ENCODE measurements around the gene ERAS.
"Not testable (repeated sequence)": the region's sequence is repeated elsewhere in the genome, so short reads cannot be mapped to it uniquely, and the experiment has no call there.

Gene ERAS

GRCh38 chrX:48800574-48801279 is 25.6 kb upstream of the ERAS start:
- DNase-seq, result no peak

DNA sequence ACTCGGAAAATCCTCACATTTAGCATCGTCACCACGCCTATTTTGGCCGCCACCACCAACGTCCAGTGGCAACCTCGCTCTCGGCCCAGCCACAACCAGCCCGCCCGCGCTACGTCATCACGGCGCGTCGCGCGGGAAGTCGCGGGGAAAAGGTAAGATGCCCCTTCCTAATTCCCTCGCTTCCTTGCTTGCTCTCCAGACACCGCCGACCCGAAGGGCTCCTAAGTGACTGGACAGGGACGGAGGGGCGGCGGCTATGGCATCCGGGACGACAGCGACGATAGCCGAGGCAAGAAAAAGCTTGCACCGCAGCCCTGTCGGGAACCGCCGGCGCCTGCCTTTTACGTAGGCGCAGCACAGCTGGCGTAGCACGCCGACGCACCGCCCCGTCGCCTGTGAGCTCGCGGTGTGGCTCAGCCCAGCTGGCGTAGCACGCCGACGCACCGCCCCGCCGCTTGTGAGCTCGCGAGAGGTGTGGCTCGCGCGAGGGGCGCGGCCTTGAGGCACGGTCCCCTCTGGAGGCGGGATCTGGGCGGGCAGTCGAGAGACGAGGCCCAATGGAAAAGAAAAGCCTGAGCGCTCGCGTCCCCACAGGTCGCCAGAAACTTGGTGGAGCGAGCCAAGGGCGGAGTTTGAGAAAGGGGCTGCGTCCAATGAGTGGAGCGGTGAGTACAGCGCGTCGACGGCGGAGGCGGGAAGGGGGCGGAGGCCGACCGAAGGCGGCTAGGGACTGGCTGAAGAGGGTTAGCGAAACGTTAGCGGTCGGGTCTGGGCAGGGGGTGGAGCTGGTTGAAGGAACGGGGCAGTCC is 24.8 kb upstream of the ERAS start, which contains the start of gene HDAC6:
Gene HDAC6 (plus strand): TSS at position 788 of the 809 bp plus-strand sequence. CDS start 626 bp downstream, outside the sequence.
- peak; percentile 95 for DNase-seq

DNA sequence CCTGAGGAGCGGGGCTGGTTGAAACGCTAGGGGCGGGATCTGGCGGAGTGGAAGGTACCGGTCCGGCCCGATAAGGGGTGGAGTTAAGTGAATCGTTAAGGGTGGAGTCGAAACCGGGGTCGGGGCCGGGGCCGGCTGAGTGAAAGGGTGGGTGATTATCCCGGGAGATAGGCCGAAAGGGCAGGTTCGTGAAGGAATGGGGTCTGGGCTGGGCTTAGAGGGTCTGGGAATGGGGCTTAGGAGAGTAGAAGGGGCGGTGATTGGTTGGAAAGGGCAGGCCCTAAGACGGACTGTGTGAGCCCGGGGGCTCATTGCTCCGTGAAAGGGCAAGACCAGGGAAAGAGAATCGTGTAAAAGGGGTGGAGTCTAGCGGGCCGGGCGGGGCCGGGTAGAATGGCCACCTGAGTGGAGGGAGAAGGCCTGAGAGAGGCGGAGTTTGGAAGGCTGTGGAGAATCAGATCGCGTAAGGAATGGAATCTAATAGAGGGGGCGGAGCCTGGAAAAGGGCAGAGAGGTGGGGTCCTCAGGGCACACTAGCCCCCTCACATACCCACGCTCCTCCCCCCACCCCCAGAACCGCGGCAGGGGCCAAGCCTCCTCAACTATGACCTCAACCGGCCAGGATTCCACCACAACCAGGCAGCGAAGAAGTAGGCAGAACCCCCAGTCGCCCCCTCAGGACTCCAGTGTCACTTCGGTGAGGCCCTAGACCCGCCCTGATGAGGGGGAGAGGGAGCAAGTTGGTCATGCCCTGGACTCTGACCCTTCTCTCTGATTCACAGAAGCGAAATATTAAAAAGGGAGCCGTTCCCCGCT is 24.0 kb upstream of the ERAS start:
- DNase-seq, result peak; percentile 69

- DNase-seq, result no peak
Observed at GRCh38 chrX:48802905-48803200, 23.5 kb upstream of the ERAS start.

DNA sequence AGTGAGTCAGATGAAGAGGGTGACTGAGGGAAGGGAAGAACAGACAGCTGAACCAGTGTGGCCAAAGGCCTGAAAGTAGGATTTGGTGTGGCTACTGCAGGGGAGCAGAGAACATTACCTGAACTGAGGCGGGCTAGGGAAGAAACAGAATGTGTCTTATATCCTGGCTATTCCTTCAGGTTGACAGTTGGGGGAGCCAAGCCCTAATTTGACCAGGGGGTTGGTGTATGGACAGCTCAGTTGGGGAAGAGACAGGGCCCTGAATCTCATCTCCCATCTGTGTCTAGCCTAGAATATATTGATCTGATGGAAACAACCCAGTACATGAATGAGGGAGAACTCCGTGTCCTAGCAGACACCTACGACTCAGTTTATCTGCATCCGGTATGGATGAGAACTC is 20.2 kb upstream of the ERAS start:
- no peak for DNase-seq

DNA sequence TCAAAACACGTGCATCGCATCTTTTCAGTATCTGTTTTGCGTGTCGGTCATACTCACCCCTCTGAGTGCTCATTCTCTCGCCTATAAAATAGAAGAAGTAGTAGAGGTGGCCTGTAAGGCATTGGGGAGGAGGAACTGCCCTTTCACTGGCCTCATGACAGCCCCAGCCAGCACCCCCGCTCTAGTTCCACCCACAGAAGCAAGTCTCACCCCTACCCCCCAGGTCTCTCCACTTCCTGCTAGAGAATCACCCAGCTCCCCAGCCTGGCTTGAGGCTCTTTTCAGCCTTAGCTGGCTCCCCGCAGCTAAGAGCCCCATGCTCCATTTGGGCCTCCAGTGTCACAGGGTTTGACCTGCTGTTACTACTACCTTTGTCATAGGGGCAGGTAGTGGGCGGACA is 12.7 kb upstream of the ERAS start:
- DNase-seq, result no peak

GRCh38 chrX:48814722-48815121 is 11.6 kb upstream of the ERAS start:
- DNase-seq, result no peak

GRCh38 chrX:48815266-48815665 is 11.0 kb upstream of the ERAS start:
- no peak for DNase-seq

DNA sequence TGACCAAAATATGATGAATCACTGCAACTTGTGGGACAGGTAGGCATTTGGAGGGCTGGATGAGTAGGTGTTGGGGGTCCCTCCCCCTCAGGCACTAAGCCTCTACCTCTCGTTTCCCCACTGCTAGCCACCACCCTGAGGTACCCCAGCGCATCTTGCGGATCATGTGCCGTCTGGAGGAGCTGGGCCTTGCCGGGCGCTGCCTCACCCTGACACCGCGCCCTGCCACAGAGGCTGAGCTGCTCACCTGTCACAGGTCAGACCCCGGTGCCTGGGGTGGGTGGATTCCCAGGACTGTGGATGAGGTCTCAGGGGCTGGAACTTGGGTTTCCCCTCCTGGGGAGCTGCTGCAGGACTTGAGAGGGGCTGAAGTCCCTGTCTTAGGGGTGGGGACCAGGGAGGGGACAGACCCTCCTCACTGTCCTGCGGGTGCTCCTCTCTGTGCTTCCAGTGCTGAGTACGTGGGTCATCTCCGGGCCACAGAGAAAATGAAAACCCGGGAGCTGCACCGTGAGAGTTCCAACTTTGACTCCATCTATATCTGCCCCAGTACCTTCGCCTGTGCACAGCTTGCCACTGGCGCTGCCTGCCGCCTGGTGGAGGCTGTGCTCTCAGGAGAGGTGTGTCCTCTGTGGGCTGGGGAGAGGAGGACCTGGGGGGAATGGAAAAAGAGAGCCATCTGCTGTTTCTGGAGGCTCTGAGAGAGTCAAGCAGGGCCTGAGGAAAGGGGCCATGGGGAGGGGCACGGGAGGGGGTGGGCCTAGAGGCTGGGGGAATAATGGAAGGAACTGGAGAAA is 10.1 kb upstream of the ERAS start:
- DNase-seq, result no peak

- DNase-seq, result no peak
Observed at GRCh38 chrX:48818098-48818497, 8.2 kb upstream of the ERAS start.

DNA sequence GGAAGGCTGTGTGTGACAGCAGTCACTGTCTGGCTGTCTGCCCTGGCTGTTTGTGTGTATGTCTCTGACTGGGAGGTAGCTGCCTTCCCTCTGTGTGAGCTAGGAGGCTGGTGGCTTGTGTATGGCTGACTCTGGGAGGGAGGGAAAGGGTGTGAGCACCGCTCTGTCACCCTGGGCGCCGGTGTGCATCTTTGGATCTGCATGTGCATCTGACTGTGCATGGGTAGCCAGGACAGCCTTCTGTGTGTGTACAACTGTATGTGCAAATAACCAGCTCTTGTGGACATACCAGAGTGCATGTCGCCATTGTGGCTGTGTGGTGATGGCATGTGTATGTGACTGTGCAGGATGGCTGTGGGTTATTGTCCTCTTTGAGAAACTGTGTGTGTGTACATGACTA is 7.4 kb upstream of the ERAS start:
- DNase-seq, result no peak

DNA sequence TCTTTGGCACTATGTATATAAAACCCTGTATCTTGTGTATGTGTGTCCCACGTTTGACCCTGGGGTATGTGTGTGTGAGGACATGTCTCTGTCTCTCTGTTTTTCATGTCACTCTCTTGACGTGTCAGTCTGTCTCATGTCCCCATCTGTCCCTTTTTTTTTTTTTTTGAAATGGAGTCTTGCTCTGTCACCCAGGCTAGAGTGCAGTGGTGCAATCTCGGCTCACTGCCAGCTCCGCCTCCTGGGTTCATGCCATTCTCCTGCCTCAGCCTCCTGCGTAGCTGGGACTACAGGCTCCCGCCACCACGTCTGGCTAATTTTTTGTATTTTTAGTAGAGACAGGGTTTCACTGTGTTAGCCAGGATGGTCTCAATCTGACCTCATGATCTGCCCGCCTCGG is 6.9 kb upstream of the ERAS start:
- not testable (repeated sequence) for DNase-seq

- DNase-seq, result no peak
Observed at GRCh38 chrX:48823053-48823452, 3.3 kb upstream of the ERAS start.

DNA sequence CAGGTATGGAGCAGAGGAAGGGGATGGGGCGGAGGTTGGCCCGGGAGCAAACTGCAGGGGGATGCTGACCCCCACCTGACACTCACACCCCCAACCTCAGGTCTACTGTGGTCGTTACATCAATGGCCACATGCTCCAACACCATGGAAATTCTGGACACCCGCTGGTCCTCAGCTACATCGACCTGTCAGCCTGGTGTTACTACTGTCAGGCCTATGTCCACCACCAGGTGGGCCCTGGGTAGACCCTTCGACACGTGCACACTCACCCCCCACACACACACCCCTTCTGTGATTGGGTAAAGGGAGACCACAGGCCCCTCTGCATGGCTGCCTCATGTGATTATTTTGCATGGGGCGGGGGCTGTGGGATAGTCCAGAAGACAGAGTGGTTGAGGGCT is 2.2 kb upstream of the ERAS start:
- DNase-seq, result no peak

GRCh38 chrX:48826876-48827653 is 752 bp downstream of the ERAS start:
- DNase-seq, result no peak

- no peak for DNase-seq
Observed at GRCh38 chrX:48827654-48827968, 1.3 kb downstream of the ERAS start.

DNA sequence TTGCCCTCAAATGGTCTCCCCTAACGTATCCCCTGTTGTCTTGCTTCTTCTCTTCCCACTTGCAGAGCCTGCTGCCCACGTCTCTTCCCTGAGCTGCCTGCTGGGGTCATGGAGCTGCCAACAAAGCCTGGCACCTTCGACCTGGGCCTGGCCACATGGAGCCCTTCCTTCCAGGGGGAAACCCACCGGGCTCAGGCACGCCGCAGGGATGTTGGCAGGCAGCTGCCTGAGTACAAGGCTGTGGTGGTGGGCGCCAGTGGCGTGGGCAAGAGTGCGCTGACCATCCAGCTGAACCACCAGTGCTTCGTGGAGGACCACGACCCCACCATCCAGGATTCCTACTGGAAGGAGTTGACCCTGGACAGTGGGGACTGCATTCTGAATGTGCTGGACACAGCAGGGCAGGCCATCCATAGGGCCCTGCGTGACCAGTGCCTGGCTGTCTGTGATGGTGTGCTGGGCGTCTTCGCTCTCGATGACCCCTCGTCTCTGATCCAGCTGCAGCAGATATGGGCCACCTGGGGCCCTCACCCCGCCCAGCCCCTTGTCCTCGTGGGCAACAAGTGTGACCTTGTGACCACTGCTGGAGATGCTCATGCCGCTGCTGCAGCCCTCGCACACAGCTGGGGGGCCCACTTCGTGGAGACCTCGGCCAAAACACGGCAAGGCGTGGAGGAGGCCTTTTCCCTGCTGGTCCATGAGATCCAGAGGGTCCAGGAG is 2.9 kb downstream of the ERAS start:
- no peak for DNase-seq

DNA sequence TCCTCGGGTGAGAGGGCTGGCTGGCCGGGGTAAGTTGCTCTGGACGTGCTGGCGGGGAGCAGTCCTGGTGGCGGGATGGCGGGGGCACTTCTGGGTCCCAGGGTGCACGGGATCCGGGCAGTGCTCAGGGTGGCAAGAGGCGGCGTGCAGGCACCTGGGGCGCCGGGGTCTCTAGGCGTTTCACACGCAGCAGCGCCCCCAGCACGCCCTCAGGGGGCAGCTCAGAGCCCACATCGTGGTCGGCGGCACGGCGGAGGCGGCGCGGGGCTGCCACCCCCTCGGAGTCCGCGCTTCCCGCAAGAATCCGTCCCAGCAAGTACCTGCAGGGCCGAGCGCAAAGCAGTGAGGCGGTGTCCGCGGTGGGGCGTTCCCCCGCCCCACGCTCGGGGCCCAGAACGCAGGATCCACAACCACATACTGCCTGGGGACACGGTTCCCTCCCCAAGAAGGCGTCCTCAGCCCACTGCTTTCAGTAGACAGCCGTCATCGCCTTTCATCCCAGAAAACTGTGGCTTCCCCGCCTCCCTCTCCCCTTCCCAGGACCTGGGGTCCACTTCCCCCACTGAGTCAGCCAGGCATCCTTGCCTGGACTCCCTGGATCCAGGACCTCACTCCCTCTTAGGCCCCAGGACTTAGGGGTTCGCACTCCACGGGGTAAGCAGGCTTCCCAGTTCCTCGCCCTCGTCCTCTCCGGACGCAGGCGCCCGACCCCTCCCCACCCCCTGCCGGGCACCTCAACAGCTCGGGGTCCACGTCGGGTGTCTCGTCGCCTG is 5.0 kb downstream of the ERAS start:
- no peak for DNase-seq

DNA sequence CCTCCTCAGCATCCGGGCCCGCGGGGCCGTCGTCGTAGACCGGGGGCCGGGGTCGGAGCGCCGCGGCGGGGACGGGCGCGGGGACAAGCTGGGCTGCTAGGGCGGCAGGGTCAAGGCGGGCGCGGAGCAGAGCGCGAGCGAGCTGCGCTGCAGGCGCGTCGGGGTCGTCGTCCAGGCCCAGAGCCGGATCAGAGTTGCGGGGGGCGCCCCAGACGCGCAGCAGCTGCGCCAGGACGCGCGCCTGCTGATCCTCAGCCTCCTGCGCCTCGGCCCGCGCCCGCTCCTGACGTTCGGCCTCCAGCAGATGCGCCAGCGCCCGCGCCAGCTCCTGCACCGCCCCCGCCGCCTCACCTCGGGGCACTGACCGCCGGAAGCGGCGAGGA is 5.6 kb downstream of the ERAS start:
- DNase-seq, result no peak

DNA sequence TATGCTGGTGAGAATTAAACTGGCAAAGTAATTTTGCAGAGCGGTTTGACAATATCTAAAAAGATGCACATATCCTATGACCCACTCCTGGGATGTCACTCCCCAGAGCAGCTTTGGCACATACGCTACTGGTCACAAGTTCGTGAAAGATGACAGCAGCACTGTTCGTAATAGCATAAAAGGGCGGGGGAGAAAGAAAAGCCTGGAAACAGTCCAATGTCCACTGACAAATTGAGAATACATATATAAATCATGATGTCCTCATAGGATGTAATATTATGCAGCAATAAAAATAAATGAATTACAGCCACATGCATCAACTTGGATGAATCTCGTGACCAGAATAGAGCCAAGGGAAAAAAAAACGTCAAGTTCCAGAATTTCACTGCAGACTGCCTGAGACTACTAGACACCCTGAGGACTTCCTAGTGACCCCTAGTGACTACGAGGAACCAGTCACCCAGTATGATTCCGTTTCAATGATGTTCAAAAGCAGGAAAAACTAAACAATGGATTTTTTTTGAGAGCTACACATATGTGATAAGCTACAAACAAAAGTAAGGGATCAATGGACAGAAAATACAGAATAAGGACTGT is 7.3 kb downstream of the ERAS start:
- no peak for DNase-seq

DNA sequence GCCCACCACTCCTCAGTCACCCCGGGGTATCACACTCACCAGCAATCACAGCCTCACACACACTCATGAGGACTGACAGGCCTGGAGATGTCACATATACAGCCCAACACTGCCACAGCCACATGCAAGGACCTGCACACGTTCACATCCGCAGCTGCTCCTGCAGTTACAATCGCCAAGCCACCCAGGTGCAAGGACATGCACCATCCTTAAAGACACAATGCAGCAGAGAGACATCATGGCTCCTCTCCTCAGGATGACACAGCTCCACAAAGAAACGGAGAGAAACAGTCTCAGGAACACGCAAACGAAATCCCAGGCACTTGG is 8.0 kb downstream of the ERAS start:
- DNase-seq, result no peak

Measured in stimulated activated CD4-positive, alpha-beta T cell treated with anti-CD3 and anti-CD28 coated beads, Interleukin-4, amount 100 ng/mL, for 24 hours (primary cell).